HG03457 (cell line): ENCODE measurements around the gene GBP5.
"Not testable (repeated sequence)": the region's sequence is repeated elsewhere in the genome, so short reads cannot be mapped to it uniquely, and the experiment has no call there.

Source experiments
- ATAC-seq: cut with Tn5 transposase; IDR thresholded peaks from one replicate; pipeline ENCODE4 v1.9.1; 2021; ENCODE audit warnings: moderate number of reproducible peaks; ENCODE audit not compliant: unreplicated experiment

The GBP5 gene

GRCh38 chr1:89284078-89284763 lies 11.6 kb upstream of the GBP5 start:
- ATAC-seq = not testable (repeated sequence)

GRCh38 chr1:89280766-89281165 lies 8.1 kb upstream of the GBP5 start:
- no peak for ATAC-seq

GRCh38 chr1:89279011-89279466 lies 6.4 kb upstream of the GBP5 start:
- ATAC-seq = no peak

DNA sequence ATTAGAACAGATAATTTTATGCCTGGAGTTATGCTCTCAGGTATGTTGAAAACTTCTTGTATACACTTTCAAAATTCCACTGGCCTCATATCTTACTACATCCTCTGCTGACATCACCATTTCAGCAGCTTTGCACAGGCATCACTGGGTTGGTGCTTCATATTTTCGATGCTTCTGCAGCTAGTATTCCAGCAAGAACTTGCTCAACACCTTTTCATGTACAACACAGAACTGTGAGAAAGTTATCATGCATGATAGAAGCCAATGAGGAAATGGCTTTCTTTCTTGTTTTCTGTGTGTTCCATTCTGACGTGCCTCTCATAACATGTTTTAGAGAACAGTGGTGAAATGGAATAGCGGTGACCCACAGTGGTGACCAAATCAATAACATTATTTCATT lies 5.1 kb upstream of the GBP5 start:
- no peak for ATAC-seq

DNA sequence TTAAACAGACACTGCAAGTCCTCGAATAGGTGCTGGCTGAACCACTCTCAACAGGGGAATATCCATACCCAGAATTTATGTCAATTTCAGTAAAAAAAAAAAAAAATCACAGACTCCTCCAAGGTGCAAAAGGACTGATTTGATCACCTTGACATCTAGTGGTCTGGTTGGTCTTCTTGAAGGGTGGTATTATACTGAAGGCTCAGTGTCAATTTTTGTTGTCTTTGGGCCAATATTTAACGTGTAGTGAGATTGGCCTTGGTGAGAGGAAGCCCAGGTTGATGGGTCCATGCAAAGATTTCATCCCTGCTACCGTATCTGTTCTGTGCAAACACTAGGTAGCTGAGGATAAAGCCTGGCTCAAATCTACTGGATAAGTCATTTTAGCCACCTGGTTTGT lies 4.0 kb upstream of the GBP5 start:
- no peak for ATAC-seq

GRCh38 chr1:89274411-89274857 lies 1.8 kb upstream of the GBP5 start:
- no peak for ATAC-seq

GRCh38 chr1:89273324-89273778 lies 691 bp upstream of the GBP5 start:
- no peak for ATAC-seq

GRCh38 chr1:89271341-89272015 lies 1.2 kb downstream of the GBP5 start:
- ATAC-seq = no peak

DNA sequence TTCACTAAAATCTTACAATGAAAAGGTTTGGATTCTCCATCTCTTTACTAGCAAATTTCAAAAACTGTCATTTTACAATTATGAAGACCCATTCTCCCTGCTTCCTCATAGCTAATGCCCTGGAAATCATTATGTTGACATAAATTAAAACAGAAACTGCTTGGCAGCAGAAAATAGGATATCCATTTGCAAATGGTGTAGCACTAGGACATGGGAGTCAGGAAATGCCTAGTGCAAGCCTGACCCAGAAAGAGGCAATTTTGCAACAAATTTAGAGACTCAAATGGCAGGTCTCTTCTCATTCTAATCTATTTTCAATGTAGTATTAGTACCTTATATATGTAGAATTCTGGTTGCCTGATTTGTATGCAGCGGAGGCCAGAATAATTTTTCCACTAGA lies 2.2 kb downstream of the GBP5 start:
- ATAC-seq = no peak

DNA sequence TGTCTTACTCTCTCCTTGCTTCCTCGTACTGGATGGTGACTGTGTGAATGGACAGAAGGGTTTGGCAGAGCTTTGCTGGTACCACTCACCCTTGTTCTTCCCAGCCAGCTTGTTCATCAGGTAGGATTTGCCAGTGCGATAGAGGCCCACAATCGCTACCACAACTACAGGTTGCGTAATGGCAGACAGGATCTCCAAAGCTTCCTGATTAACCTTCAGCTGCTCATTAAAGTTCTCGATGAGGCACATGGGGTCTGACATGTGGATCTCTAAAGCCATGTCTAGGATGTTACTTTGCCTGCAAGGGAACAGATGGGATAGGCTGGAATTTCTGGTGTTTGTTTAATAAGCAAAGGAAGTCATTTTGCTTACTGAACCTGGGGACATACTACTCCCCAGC lies 3.4 kb downstream of the GBP5 start:
- no peak for ATAC-seq

- no peak for ATAC-seq
These were observed 10.0 kb downstream of the GBP5 start for GRCh38 chr1:89262643-89263042.

DNA sequence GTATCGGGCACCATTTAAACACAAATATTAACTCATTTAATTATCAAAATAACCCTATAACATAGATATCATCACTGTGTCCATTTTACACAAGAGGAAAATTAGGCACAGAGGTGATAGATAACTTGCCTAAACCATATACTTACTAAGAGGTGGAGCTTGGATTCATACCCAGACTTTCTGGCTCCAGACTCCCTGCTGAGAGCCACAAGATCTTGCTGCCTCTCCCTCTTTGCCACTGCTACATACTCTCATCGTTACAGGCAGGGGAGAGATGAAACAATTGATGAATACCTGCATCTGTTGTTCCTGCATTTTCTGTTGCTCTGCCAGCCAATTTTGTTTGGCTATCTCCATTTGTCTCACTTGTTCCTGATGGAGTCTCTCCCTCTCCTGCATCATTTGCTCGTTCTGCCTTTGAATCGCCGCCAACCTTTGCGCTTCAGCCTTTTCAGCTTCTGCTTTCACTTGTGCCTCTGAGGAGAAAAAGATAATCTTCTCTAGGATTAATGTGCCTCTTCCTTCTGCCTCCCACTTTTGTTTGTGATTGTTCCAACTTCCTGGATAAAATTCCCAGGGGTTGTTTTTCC lies 10.6 kb downstream of the GBP5 start:
- no peak for ATAC-seq

DNA sequence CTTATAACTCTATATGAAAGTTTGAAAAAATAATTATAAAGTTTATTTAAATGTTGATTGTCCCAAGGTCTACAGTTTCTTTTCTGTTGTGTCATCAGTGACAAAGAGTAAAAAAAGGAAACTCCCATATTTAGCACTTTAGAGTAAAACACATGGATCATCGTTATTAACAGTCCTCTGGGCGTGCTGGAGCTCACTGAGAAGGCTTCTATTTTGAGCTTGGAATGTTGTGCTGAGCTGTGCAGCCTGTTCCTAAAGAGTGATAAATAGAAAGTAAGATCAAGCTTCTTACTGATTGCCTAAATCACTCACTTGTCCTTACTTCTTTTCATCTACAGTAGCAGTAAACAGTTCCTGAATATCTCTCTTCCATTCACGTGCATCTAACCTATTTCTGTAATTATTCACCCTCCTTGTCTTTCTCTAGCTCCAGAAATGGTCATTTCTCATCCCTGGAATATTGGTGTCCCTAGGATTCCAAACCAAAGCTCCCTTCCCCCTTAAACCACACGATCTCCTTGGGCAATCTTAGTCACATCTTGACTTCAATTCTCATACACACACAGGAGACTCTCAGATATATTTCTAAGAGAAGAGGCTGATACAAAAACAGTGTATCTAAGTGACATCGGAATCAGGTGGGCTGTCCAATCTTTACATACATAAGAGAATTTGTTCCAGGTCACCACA lies 11.9 kb downstream of the GBP5 start:
- no peak for ATAC-seq

DNA sequence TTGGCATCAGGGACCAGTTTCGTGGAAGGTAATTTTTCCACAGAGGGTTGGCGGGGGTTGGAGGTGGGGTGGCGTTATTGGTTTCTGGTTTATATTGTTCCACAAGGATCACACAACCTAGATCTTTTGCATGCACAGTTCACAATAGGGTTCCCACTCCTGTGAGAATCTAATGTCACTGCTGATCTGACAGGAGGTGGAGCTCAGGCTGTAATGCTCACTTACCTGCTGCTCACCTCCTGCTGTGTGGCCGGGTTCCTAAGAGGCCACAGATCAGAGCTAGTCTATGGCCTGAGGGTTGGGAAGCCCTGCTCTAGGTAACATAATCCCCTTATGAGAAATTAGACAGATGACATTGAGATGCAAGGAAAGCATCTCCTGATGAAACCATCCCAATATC lies 12.6 kb downstream of the GBP5 start:
- ATAC-seq = no peak

- no peak for ATAC-seq
These were observed 13.2 kb downstream of the GBP5 start for GRCh38 chr1:89259283-89259971.

DNA sequence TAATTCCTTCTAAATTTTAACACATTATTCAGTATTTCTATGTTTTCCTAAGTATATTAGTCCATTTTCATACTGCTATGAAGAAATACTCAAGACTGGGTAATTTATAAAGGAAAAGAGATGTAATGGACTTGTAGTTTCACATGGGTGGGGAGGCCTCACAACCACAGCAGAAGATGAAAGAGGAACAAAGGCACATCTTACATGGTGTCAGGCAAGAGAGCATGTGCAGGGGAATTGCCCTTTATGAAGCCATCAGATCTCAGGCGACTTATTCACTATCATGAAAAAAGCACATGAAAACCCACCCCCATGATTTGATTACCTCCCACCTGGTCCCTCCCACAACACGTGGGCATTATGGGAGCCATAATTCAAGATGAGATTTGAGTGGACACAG lies 15.6 kb downstream of the GBP5 start:
- no peak for ATAC-seq

- not testable (repeated sequence) for ATAC-seq
These were observed 17.1 kb downstream of the GBP5 start for GRCh38 chr1:89255581-89255980.

DNA sequence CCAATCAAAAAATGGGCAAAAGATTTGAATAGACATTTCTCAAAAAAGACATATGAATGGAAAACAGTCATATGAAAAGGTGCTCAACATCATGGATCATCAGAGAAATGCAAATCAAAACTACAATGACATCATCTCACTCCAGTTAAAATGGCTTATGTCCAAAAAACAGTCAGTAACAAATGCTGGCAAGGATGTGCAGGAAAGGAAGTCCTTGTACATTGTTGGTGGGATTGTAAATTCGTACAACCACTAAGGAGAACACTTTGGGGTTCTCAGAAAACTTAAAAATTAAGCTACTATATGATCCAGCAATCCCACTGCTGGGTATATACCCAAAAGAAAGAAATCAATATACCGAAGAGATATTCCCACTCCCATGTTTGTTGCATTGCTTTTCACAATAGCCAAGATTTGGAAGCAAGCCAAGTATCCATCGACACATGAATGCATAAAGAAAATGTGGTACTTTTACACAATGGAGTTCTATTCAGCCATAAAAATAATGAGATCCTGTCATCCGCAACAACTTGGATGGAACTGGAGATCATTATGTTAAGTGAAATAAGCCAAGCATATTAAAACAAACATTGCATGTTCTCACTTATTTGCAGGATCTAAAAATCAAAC lies 17.9 kb downstream of the GBP5 start:
- ATAC-seq = no peak

DNA sequence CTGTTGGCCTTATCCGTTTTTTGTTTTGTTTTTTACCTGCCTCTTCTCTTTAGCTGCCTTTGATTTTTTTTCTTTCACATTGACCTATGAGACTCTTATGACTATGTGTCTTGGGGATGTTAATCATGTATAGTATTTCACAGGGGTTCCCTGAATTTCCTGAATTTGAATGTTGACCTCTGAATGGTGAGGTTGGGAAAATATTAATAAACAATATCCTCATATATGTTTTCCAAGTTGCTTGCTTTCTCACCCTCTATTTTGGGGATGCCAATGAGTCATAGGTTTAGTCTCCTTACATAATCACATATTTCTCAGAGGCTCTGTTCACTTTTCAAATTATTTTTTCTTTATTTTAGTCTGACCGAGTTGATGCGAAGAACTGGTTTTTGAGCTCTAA lies 29.6 kb downstream of the GBP5 start:
- no peak for ATAC-seq
